ENCODE data around the gene GPC5. TPM values are rescaled to one million over a fixed set of nuclear protein-coding genes. Genes with fewer than 3 reads are reported as not detected.

Gene GPC5
- total and polyA plus RNA-seq, 4 donors: 0.51 to 22.4 (median 2.0) TPM

DNA sequence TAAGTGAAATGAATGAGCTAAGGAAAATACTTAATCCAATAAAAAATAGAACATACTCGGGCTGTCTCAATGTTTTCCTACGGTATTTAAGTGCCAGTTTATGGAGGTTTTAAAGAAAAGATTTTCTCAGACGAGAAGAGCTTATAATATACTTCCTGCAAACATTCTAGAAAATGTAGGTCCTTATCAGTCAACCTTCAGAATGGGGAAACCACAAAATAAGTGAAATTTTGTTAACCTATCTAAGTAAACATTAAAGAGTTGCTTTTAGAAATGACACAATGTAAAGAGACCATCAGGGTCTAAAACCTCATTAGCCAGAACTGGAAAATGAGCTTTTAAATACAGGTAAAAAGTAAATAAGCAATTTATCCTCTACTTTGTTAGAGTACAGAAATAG is 38.8 kb upstream of the GPC5 start:
- 72% methylated on average over 3 of the region's 3 CpGs for WGBS
- no peak for TF ChIP-seq EGR1 (IDR thresholded peaks at IDR 0.05; ENCODE audit: low read depth in 2 of 2)
- TF ChIP-seq, protein P1, sequence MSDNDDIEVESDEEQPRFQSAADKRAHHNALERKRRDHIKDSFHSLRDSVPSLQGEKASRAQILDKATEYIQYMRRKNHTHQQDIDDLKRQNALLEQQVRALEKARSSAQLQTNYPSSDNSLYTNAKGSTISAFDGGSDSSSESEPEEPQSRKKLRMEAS (IDR thresholded peaks at IDR 0.05): no peak
- TF ChIP-seq, protein P2, sequence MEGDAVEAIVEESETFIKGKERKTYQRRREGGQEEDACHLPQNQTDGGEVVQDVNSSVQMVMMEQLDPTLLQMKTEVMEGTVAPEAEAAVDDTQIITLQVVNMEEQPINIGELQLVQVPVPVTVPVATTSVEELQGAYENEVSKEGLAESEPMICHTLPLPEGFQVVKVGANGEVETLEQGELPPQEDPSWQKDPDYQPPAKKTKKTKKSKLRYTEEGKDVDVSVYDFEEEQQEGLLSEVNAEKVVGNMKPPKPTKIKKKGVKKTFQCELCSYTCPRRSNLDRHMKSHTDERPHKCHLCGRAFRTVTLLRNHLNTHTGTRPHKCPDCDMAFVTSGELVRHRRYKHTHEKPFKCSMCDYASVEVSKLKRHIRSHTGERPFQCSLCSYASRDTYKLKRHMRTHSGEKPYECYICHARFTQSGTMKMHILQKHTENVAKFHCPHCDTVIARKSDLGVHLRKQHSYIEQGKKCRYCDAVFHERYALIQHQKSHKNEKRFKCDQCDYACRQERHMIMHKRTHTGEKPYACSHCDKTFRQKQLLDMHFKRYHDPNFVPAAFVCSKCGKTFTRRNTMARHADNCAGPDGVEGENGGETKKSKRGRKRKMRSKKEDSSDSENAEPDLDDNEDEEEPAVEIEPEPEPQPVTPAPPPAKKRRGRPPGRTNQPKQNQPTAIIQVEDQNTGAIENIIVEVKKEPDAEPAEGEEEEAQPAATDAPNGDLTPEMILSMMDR (IDR thresholded peaks at IDR 0.05; ENCODE audit: low read depth, low read length, missing input control): no peak
- TF ChIP-seq HNF4G (IDR thresholded peaks at IDR 0.05): no peak
- TF ChIP-seq NR2F2 (IDR thresholded peaks at IDR 0.05): no peak
- Histone ChIP-seq H3K27ac (ENCODE audit: low read depth in 1 of 2, low read length in 2 of 2) (no peak overlapping the region), H3K4me1 (ENCODE audit: control insufficient read depth in 4 of 4, insufficient read depth in 4 of 4, low read length in 3 of 4) (peaks cover 14 to 73% (median 54%) of the 10 kb centered on the region in 4 donors), H3K9me3 (ENCODE audit: control insufficient read depth in 4 of 4, low read length in 3 of 4) (no peaks in the 10 kb centered on the region), H3K36me3 (ENCODE audit: control insufficient read depth in 4 of 4, insufficient read depth in 3 of 4, low read depth in 1 of 4, low read length in 3 of 4) (peaks cover 0 to 11% (median 3%) of the 10 kb centered on the region in 4 donors), H3K27me3 (ENCODE audit: control insufficient read depth in 4 of 4, insufficient read depth in 4 of 4, low read length in 3 of 4) (no peaks in the 10 kb centered on the region), H3K9ac (ENCODE audit: low read depth in 1 of 2, low read length in 2 of 2) (no peak overlapping the region), H3K4me3 (ENCODE audit: low read depth in 1 of 3, low read length in 3 of 3) (no peak overlapping the region)
- DNase-seq (ENCODE audit: low spot score): no peak

DNA sequence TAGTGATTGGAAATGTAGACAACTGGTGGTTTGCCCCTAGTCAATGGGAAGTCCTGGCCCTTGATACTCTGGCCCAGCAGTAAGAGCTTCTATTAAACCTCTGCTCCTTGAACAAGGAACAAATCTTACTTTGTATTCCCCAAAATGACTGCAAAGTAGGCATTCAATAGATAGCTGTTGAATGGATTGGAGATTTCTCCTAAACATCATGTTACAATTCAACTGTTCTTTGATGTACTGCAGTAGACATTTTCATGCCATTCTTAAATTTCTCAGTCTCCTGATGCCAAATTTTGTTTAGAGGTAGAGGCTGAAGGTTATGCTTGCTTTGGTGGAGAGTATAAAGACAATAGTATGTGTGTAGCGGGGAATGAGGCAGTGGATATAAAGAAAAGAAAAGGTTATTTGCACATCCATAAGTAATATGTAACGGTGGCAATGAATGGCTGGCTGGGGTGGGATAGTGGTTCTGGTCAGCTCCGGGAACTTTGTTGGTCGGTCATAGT is 38.1 kb upstream of the GPC5 start:
- Histone ChIP-seq H3K4me3 (ENCODE audit: low read depth in 1 of 3, low read length in 3 of 3) (no peak overlapping the region), H3K4me1 (ENCODE audit: control insufficient read depth in 4 of 4, insufficient read depth in 4 of 4, low read length in 3 of 4) (peaks cover 14 to 73% (median 54%) of the 10 kb centered on the region in 4 donors), H3K9me3 (ENCODE audit: control insufficient read depth in 4 of 4, low read length in 3 of 4) (no peaks in the 10 kb centered on the region), H3K9ac (ENCODE audit: low read depth in 1 of 2, low read length in 2 of 2) (no peak overlapping the region), H3K36me3 (ENCODE audit: control insufficient read depth in 4 of 4, insufficient read depth in 3 of 4, low read depth in 1 of 4, low read length in 3 of 4) (peaks cover 0 to 5% (median 2%) of the 10 kb centered on the region in 4 donors), H3K27ac (ENCODE audit: low read depth in 1 of 2, low read length in 2 of 2) (peak overlapping the region in 1 of 2 donors; percentile 11), H3K27me3 (ENCODE audit: control insufficient read depth in 4 of 4, insufficient read depth in 4 of 4, low read length in 3 of 4) (no peaks in the 10 kb centered on the region)
- no peak for DNase-seq (ENCODE audit: low spot score)
- no peak for TF ChIP-seq FOXA2 (IDR thresholded peaks at IDR 0.05)
- no peak for TF ChIP-seq FOXA1 (IDR thresholded peaks at IDR 0.05)
- no peak for TF ChIP-seq RAD21 (IDR thresholded peaks at IDR 0.05)
- TF ChIP-seq, protein P3, sequence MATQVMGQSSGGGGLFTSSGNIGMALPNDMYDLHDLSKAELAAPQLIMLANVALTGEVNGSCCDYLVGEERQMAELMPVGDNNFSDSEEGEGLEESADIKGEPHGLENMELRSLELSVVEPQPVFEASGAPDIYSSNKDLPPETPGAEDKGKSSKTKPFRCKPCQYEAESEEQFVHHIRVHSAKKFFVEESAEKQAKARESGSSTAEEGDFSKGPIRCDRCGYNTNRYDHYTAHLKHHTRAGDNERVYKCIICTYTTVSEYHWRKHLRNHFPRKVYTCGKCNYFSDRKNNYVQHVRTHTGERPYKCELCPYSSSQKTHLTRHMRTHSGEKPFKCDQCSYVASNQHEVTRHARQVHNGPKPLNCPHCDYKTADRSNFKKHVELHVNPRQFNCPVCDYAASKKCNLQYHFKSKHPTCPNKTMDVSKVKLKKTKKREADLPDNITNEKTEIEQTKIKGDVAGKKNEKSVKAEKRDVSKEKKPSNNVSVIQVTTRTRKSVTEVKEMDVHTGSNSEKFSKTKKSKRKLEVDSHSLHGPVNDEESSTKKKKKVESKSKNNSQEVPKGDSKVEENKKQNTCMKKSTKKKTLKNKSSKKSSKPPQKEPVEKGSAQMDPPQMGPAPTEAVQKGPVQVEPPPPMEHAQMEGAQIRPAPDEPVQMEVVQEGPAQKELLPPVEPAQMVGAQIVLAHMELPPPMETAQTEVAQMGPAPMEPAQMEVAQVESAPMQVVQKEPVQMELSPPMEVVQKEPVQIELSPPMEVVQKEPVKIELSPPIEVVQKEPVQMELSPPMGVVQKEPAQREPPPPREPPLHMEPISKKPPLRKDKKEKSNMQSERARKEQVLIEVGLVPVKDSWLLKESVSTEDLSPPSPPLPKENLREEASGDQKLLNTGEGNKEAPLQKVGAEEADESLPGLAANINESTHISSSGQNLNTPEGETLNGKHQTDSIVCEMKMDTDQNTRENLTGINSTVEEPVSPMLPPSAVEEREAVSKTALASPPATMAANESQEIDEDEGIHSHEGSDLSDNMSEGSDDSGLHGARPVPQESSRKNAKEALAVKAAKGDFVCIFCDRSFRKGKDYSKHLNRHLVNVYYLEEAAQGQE (IDR thresholded peaks at IDR 0.05): no peak
- 51% methylated on average over 4 of the region's 4 CpGs for WGBS

DNA sequence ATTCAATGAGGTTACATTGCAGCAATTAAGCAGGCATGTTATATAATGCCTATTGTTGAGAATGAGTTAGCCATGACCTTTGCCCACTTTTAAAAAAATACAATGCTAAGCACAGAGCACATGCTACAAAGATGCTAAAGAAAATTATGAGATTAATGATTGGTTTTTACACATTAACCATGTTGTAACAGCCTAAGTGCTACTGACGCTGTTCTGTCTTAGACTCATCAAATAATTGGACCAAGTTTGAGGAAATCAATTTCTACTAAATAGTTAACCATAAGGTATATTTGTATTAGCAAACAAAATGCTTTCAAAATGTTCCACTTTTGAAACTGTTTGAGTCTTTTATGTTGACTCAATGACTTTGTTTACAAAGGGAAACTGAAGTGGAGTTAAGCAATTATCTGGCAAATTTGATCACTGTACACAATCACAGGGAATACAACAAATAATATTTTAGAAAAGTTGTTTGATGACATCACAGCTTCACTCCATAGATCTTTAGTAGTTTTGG is 36.6 kb upstream of the GPC5 start:
- no peak for DNase-seq (ENCODE audit: low spot score)
- peak overlapping the region; percentile 25 to 49 for H3K27ac ChIP-seq (ENCODE audit: low read depth in 1 of 2, low read length in 2 of 2)
- H3K4me1 ChIP-seq (ENCODE audit: control insufficient read depth in 4 of 4, insufficient read depth in 4 of 4, low read length in 3 of 4): peaks cover 14 to 63% (median 52%) of the 10 kb centered on the region in 4 donors
- 33% methylated on average over 1 of the region's 1 CpG for WGBS
- no peak overlapping the region for H3K4me3 ChIP-seq (ENCODE audit: low read depth in 1 of 3, low read length in 3 of 3)
- no peaks in the 10 kb centered on the region for H3K36me3 ChIP-seq (ENCODE audit: control insufficient read depth in 4 of 4, insufficient read depth in 3 of 4, low read depth in 1 of 4, low read length in 3 of 4)
- no peak overlapping the region for H3K9ac ChIP-seq (ENCODE audit: low read depth in 1 of 2, low read length in 2 of 2)
- H3K9me3 ChIP-seq (ENCODE audit: control insufficient read depth in 4 of 4, low read length in 3 of 4): no peaks in the 10 kb centered on the region
- no peaks in the 10 kb centered on the region for H3K27me3 ChIP-seq (ENCODE audit: control insufficient read depth in 4 of 4, insufficient read depth in 4 of 4, low read length in 3 of 4)
- peak; percentile 73 to 80 for TF ChIP-seq HNF4A (conservative IDR thresholded peaks at IDR 0.05)
- no peak for TF ChIP-seq GABPA (IDR thresholded peaks at IDR 0.05 in 1 of 2, conservative IDR thresholded peaks at IDR 0.05 in 1 of 2)
- peak; percentile 61 to 69 for TF ChIP-seq JUND (IDR thresholded peaks at IDR 0.05)
- peak; percentile 92 for TF ChIP-seq FOXA1 (IDR thresholded peaks at IDR 0.05)
- peak; percentile 98 for TF ChIP-seq FOXA2 (IDR thresholded peaks at IDR 0.05)
- TF ChIP-seq RAD21 (IDR thresholded peaks at IDR 0.05): peak in 1 of 2 donors; percentile 16
- TF ChIP-seq, protein P4, sequence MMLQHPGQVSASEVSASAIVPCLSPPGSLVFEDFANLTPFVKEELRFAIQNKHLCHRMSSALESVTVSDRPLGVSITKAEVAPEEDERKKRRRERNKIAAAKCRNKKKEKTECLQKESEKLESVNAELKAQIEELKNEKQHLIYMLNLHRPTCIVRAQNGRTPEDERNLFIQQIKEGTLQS (IDR thresholded peaks at IDR 0.05): peak; percentile 8
- no peak for TF ChIP-seq NR2F2 (IDR thresholded peaks at IDR 0.05)
- peak; percentile 64 for TF ChIP-seq SP1 (IDR thresholded peaks at IDR 0.05)
- no peak for TF ChIP-seq EGR1 (IDR thresholded peaks at IDR 0.05; ENCODE audit: low read depth in 2 of 2)
- TF ChIP-seq, protein P3 (IDR thresholded peaks at IDR 0.05): peak; percentile 54
- no peak for TF ChIP-seq TAF1 (conservative IDR thresholded peaks at IDR 0.05)
- TF ChIP-seq, protein P1 (IDR thresholded peaks at IDR 0.05): peak; percentile 50
